ENCODE data around the gene ILK.

Gene ILK

GRCh38 chr11:6574816-6575715, 28.5 kb upstream of the ILK start:
- no peak for DNase-seq

- peak; percentile 84 for DNase-seq
Measured at GRCh38 chr11:6576471-6577373, 26.9 kb upstream of the ILK start.

- DNase-seq: no peak
Measured at GRCh38 chr11:6578134-6578533, 25.4 kb upstream of the ILK start.

GRCh38 chr11:6579681-6580080, 23.9 kb upstream of the ILK start:
- no peak for DNase-seq

- no peak for DNase-seq
Measured at GRCh38 chr11:6583584-6583983, 20.0 kb upstream of the ILK start.

GRCh38 chr11:6584528-6584927, 19.0 kb upstream of the ILK start:
- DNase-seq: no peak

GRCh38 chr11:6586434-6587359, 16.9 kb upstream of the ILK start:
- DNase-seq: no peak

GRCh38 chr11:6587360-6587953, 16.1 kb upstream of the ILK start:
- peak; percentile 66 for DNase-seq

GRCh38 chr11:6588018-6588417, 15.6 kb upstream of the ILK start:
- DNase-seq: no peak

- DNase-seq: no peak
Measured at GRCh38 chr11:6594142-6594768, 9.3 kb upstream of the ILK start.

- DNase-seq: no peak
Measured at GRCh38 chr11:6596239-6596877, 7.2 kb upstream of the ILK start.

GRCh38 chr11:6598555-6598954, 5.0 kb upstream of the ILK start:
- no peak for DNase-seq

GRCh38 chr11:6599449-6599848, 4.1 kb upstream of the ILK start:
- DNase-seq: no peak

- DNase-seq: no peak
Measured at GRCh38 chr11:6599881-6600390, 3.6 kb upstream of the ILK start.

- no peak for DNase-seq
Measured at GRCh38 chr11:6601041-6601461, 2.5 kb upstream of the ILK start.

- DNase-seq: no peak
Measured at GRCh38 chr11:6602096-6602940, 1.3 kb upstream of the ILK start.

- no peak for DNase-seq
Measured at GRCh38 chr11:6604081-6604626, 580 bp downstream of the ILK start.

- no peak for DNase-seq
Measured at GRCh38 chr11:6604790-6605189, 1.2 kb downstream of the ILK start.

- peak; percentile 38 for DNase-seq
Measured at GRCh38 chr11:6606471-6607189, 3.1 kb downstream of the ILK start.
